PC-3 (cell line): ENCODE data around the gene AMD1.

Experiments
- EZH2 ChIP-seq: fragments of 300-600 bp; sonication (generic); IDR thresholded peaks from one replicate; pipeline ENCODE4 v1.6.1; 2017; ENCODE audit warnings: antibody characterized with exemption, mild to moderate bottlenecking, low read length; ENCODE audit not compliant: unreplicated experiment
- EZH2phosphoT487 ChIP-seq: fragments of 300-600 bp; sonication (generic); IDR thresholded peaks from 2 replicates; pipeline ENCODE4 v1.6.1; 2018; ENCODE audit warnings: mild to moderate bottlenecking, antibody characterized with exemption, low read length, borderline replicate concordance
- TF ChIP-seq, protein P1 (sequence below): fragments of 300-600 bp; sonication (generic); conservative IDR thresholded peaks from 2 replicates; pipeline ENCODE4 v1.5.1; 2017; ENCODE audit warnings: antibody characterized with exemption, low read depth, mild to moderate bottlenecking, low read length

DNA sequence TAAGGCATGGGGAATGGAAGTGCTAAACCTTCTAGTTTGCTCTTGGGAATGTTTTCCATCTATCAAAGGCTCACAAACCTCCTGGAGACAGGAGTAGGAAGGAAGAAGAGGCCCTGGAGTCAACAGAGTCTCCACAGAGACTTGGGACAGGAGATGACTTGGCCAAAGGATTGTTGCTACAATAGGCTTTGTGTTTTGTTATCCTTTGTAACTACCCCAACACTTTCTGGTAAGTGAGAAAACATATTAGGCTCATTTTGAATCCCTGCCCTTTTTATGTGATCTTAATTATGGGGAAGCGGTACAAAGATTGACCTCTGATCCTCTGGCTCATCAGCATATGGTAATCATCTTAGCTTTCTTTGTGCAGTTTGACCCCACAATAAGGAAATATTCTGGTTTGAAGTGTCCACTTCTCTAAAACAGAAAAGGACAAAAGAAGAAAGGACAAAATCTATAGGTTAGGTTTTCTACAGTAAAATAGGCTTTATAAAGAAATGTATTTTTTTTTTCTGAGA, 59.9 kb downstream of the AMD1 start:
- TF ChIP-seq, protein P1, sequence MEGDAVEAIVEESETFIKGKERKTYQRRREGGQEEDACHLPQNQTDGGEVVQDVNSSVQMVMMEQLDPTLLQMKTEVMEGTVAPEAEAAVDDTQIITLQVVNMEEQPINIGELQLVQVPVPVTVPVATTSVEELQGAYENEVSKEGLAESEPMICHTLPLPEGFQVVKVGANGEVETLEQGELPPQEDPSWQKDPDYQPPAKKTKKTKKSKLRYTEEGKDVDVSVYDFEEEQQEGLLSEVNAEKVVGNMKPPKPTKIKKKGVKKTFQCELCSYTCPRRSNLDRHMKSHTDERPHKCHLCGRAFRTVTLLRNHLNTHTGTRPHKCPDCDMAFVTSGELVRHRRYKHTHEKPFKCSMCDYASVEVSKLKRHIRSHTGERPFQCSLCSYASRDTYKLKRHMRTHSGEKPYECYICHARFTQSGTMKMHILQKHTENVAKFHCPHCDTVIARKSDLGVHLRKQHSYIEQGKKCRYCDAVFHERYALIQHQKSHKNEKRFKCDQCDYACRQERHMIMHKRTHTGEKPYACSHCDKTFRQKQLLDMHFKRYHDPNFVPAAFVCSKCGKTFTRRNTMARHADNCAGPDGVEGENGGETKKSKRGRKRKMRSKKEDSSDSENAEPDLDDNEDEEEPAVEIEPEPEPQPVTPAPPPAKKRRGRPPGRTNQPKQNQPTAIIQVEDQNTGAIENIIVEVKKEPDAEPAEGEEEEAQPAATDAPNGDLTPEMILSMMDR: no peak
- no peak for TF ChIP-seq EZH2
- TF ChIP-seq EZH2phosphoT487: no peak
